ENCODE results near the gene PODXL.
A peak's percentile ranks its signal among the peaks of the same experiment; 100 is the strongest.

PODXL gene

GRCh38 chr7:131513245-131514061 lies 43.0 kb downstream of the PODXL start:
- Histone ChIP-seq H3K4me2 (peak overlapping the region; percentile 35; the same call in 1 of the 2 replicates), H3K9ac (no peak overlapping the region), H4K20me1 (ENCODE audit: insufficient read depth) (no peaks in the 10 kb centered on the region), H3K27ac (no peak overlapping the region), H2AFZ (ENCODE audit: low read depth) (peak overlapping the region; percentile 45; the same call in 1 of the 2 replicates), H3K79me2 (ENCODE audit: insufficient read depth, low read depth) (no peaks in the 10 kb centered on the region), H3K27me3 (ENCODE audit: insufficient read depth, low read depth) (no peaks in the 10 kb centered on the region), H3K4me3 (IDR thresholded peaks at IDR 0.05; ENCODE audit: insufficient read depth, low read depth, low read length) (no peak overlapping the region), H3K36me3 (ENCODE audit: insufficient read depth) (no peaks in the 10 kb centered on the region), H3K4me1 (ENCODE audit: low read depth, poor library complexity, severe bottlenecking) (peaks cover 6% of the 10 kb centered on the region)
- peak; percentile 98 for TF ChIP-seq CTCF (conservative IDR thresholded peaks at IDR 0.05; ENCODE audit: low read depth, low read length)

DNA sequence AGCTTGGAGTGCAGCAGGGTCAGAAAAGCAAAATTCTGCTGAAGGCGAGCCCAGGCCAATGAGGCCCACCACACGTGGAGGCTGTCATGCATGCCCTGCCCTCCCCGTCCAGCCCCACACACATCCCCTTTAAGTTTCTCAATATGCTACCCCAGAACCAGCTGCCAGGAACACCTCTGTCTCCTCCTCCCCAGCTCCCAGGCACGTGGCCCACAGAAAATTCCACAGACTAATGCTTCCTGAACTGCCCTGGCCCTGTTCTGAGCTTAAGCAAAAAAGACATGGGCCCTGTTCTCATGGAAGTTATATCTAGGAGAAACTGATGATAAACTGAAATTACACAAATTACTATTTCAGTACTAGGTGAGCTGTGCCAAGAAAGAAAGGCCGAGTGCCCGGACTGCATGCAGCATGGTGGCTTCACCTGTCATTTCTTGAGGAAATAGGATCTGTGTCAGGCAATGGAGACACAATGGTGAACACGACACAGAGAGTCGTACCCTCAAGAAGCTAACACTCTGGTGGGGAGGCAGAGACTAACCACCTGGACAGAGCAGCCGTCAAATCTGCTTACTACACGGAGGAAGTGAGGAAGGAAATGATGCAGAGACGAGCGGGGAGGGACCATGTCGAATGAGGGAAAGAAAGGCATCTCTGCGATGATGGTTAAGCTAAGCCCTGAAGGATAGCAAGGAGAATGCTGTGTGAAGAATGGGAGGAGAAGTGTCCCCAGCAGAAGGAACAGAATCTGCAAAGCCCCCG lies 44.5 kb downstream of the PODXL start:
- Histone ChIP-seq H3K36me3 (ENCODE audit: insufficient read depth) (no peaks in the 10 kb centered on the region), H3K27me3 (ENCODE audit: insufficient read depth, low read depth) (no peaks in the 10 kb centered on the region), H4K20me1 (ENCODE audit: insufficient read depth) (no peaks in the 10 kb centered on the region), H3K4me1 (ENCODE audit: low read depth, poor library complexity, severe bottlenecking) (peaks cover 15% of the 10 kb centered on the region), H3K79me2 (ENCODE audit: insufficient read depth, low read depth) (no peaks in the 10 kb centered on the region), H2AFZ (ENCODE audit: low read depth) (no peak overlapping the region), H3K4me3 (IDR thresholded peaks at IDR 0.05; ENCODE audit: insufficient read depth, low read depth, low read length) (no peak overlapping the region), H3K9ac (no peak overlapping the region), H3K4me2 (no peak overlapping the region), H3K27ac (no peak overlapping the region)
- no peak for TF ChIP-seq CTCF (conservative IDR thresholded peaks at IDR 0.05; ENCODE audit: low read depth, low read length)

DNA sequence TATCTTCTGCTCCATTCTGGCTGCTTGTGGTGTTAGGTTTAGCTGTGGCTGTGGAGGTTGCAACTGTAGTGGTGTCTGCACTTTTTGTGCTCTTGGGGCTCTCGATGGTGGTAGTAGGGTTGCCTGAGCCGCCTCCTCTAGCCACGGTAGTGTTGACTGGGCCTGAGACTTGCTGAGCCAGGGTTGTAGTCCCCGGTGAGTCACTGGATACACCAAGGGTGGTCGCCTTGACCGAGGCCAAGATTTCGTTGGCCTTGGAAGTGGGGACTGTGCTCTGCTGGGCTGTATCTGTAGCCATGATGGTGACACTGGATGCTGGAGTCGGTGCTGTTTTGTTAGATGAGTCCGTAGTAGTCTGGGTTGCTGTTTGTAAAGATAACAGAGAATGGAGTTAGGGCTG lies 45.4 kb downstream of the PODXL start:
- Histone ChIP-seq H3K4me3 (IDR thresholded peaks at IDR 0.05; ENCODE audit: insufficient read depth, low read depth, low read length) (no peak overlapping the region), H3K9ac (no peak overlapping the region), H3K36me3 (ENCODE audit: insufficient read depth) (no peaks in the 10 kb centered on the region), H3K27ac (no peak overlapping the region), H2AFZ (ENCODE audit: low read depth) (no peak overlapping the region), H3K27me3 (ENCODE audit: insufficient read depth, low read depth) (no peaks in the 10 kb centered on the region), H3K79me2 (ENCODE audit: insufficient read depth, low read depth) (no peaks in the 10 kb centered on the region), H3K4me1 (ENCODE audit: low read depth, poor library complexity, severe bottlenecking) (peaks cover 15% of the 10 kb centered on the region), H3K4me2 (no peak overlapping the region), H4K20me1 (ENCODE audit: insufficient read depth) (no peaks in the 10 kb centered on the region)
- no peak for TF ChIP-seq CTCF (conservative IDR thresholded peaks at IDR 0.05; ENCODE audit: low read depth, low read length)

DNA sequence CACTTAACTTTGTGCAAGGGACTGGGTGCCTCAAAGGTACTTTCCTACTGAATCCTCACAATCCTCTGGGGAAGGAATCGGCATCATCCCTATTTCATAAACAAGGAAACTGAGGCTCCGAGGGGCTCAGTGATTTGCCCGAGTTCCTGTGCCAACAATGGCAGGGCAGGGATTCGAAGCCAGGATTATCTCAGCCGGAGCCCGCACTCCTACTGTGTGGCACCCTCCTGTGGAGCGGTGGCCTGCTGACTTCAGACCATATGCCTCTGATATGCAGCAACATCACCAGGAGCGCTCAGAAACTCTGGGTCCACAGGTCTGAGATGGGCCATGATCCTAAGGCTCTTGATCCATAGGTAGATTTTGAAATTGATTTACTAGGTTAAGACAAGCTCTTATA lies 46.6 kb downstream of the PODXL start:
- peaks cover 15% of the 10 kb centered on the region for H3K4me1 ChIP-seq (ENCODE audit: low read depth, poor library complexity, severe bottlenecking)
- TF ChIP-seq CTCF (conservative IDR thresholded peaks at IDR 0.05; ENCODE audit: low read depth, low read length): no peak
- H3K27ac ChIP-seq: no peak overlapping the region
- H2AFZ ChIP-seq (ENCODE audit: low read depth): no peak overlapping the region
- H3K4me3 ChIP-seq (IDR thresholded peaks at IDR 0.05; ENCODE audit: insufficient read depth, low read depth, low read length): no peak overlapping the region
- no peak overlapping the region for H3K9ac ChIP-seq
- H3K36me3 ChIP-seq (ENCODE audit: insufficient read depth): no peaks in the 10 kb centered on the region
- H3K27me3 ChIP-seq (ENCODE audit: insufficient read depth, low read depth): no peaks in the 10 kb centered on the region
- no peak overlapping the region for H3K4me2 ChIP-seq
- H3K79me2 ChIP-seq (ENCODE audit: insufficient read depth, low read depth): no peaks in the 10 kb centered on the region
- H4K20me1 ChIP-seq (ENCODE audit: insufficient read depth): no peaks in the 10 kb centered on the region

Measured in KMS-11 (cell line).